Neural cell (in vitro differentiated cells): Measurements from ENCODE around the gene TMEM17. TPM values are rescaled to one million over a fixed set of nuclear protein-coding genes. Genes with fewer than 3 reads are reported as not detected.

Experiments
- H2AFZ ChIP-seq: fragments of 200-600, 300-800 bp; sonication (generic), shearing (Covaris generic); 2 replicates; pipeline ENCODE4 v1.6.0; 2014; ENCODE audit warnings: low read depth, mild to moderate bottlenecking, antibody characterized with exemption, low read length, moderate library complexity
- H3F3A ChIP-seq: fragments of 200-600 bp; shearing (Covaris generic); 2 replicates; pipeline ENCODE4 v1.6.1; 2016; ENCODE audit warnings: mild to moderate bottlenecking, moderate library complexity, mixed read lengths, antibody characterized with exemption, low read length; ENCODE audit not compliant: insufficient read depth, poor library complexity, severe bottlenecking
- H3K27ac ChIP-seq: fragments of 200-600, 300-800 bp; sonication (generic), shearing (Covaris generic); 2 replicates; pipeline ENCODE4 v1.5.1; 2014; ENCODE audit warnings: mild to moderate bottlenecking, low read length, moderate library complexity
- H3K27me3 ChIP-seq: fragments of 300-800, 200-600 bp; sonication (generic), shearing (Covaris generic); 2 replicates; pipeline ENCODE4 v1.6.0; 2014; ENCODE audit warnings: mild to moderate bottlenecking, low read depth, low read length, moderate library complexity; ENCODE audit not compliant: insufficient read depth
- H3K36me3 ChIP-seq: fragments of 300-800, 200-600 bp; sonication (generic), shearing (Covaris generic); 2 replicates; pipeline ENCODE4 v1.5.1; 2014; ENCODE audit warnings: mild to moderate bottlenecking, antibody characterized with exemption, low read length, moderate library complexity; ENCODE audit not compliant: insufficient read depth
- H3K4me2 ChIP-seq: fragments of 300-800, 200-600 bp; sonication (generic), shearing (Covaris generic); 2 replicates; pipeline ENCODE4 v1.6.0; 2014; ENCODE audit warnings: mild to moderate bottlenecking, low read length
- H3K4me3 ChIP-seq: fragments of 300-800, 200-600 bp; sonication (generic), shearing (Covaris generic); 2 replicates; pipeline ENCODE4 v1.5.1; 2014; ENCODE audit warnings: mild to moderate bottlenecking, low read length, moderate library complexity
- H3K79me2 ChIP-seq: fragments of 200-600 bp; shearing (Covaris generic); replicated peaks from 2 replicates; pipeline ENCODE4 v1.6.0; 2014; ENCODE audit warnings: mild to moderate bottlenecking, low read length, moderate library complexity; ENCODE audit not compliant: insufficient read depth
- H3K9ac ChIP-seq: fragments of 300-800, 200-600 bp; sonication (generic), shearing (Covaris generic); 2 replicates; pipeline ENCODE4 v1.6.1; 2016; ENCODE audit warnings: mild to moderate bottlenecking, low read length, mixed read lengths
- H3K9me2 ChIP-seq: fragments of 200-600 bp; shearing (Covaris generic); 2 replicates; pipeline ENCODE4 v1.6.1; 2016; ENCODE audit warnings: mild to moderate bottlenecking, low read length, mixed read lengths; ENCODE audit not compliant: insufficient read depth
- H3K9me3 ChIP-seq: fragments of 200-600, 300-800 bp; sonication (generic), shearing (Covaris generic); 2 replicates; pipeline ENCODE4 v1.6.1; 2016; ENCODE audit warnings: mild to moderate bottlenecking, mixed run types, low read length, moderate library complexity, mixed read lengths
- H4K20me1 ChIP-seq: fragments of 200-600 bp; shearing (Covaris generic); 2 replicates; pipeline ENCODE4 v1.6.1; 2016; ENCODE audit warnings: mild to moderate bottlenecking, mixed run types; ENCODE audit not compliant: insufficient read depth
- CTCF ChIP-seq: fragments of 450-650 bp; IDR thresholded peaks from 2 replicates; pipeline ENCODE4 v1.5.1; 2014; ENCODE audit warnings: antibody characterized with exemption, mild to moderate bottlenecking, moderate library complexity; ENCODE audit not compliant: poor library complexity, severe bottlenecking
- EP300 ChIP-seq: fragments of 450-650 bp; conservative IDR thresholded peaks from 2 replicates; pipeline ENCODE4 v1.6.1; 2014; ENCODE audit warnings: antibody characterized with exemption, mild to moderate bottlenecking, moderate library complexity; ENCODE audit not compliant: poor library complexity, severe bottlenecking
- EZH2 ChIP-seq: fragments of 200-600, 300-800 bp; shearing (Covaris generic), sonication (generic); IDR thresholded peaks from 2 replicates; pipeline ENCODE4 v1.6.1; 2014; ENCODE audit warnings: antibody characterized with exemption, low read length, borderline replicate concordance, mild to moderate bottlenecking; ENCODE audit not compliant: insufficient read depth, poor library complexity, severe bottlenecking
- MXI1 ChIP-seq: fragments of 450-650 bp; conservative IDR thresholded peaks from 2 replicates; pipeline ENCODE4 v1.6.1; 2014; ENCODE audit warnings: antibody characterized with exemption, mild to moderate bottlenecking; ENCODE audit not compliant: poor library complexity, severe bottlenecking
- POLR2AphosphoS5 ChIP-seq: IDR thresholded peaks from 2 replicates; pipeline ENCODE4 v1.6.1; 2012
- RAD21 ChIP-seq: fragments of 450-650 bp; conservative IDR thresholded peaks from 2 replicates; pipeline ENCODE4 v1.6.1; 2014; ENCODE audit warnings: antibody characterized with exemption, mild to moderate bottlenecking, moderate library complexity
- REST ChIP-seq: IDR thresholded peaks from 2 replicates; pipeline ENCODE4 v1.6.1; 2012; ENCODE audit warnings: borderline replicate concordance
- SMC3 ChIP-seq: fragments of 450-650 bp; conservative IDR thresholded peaks from 2 replicates; pipeline ENCODE4 v1.6.1; 2014; ENCODE audit warnings: antibody characterized with exemption, mild to moderate bottlenecking, moderate library complexity; ENCODE audit not compliant: poor library complexity
- TAF1 ChIP-seq: IDR thresholded peaks from 2 replicates; pipeline ENCODE4 v1.6.1; 2012; ENCODE audit warnings: low read depth
- polyA plus RNA-seq: library from polyadenylated mRNA; depleted of rRNA; stranded (reverse); fragments of >200 nt; gene quantifications from 2 replicates; pipeline ENCODE4 v1.2.3, GENCODE V29; 2014

Gene TMEM17
- polyA plus RNA-seq, 1 donor from 2014 or later: 8.6 TPM

GRCh38 chr2:62457556-62457955 is 48.4 kb downstream of the TMEM17 start:
- Histone ChIP-seq H3K4me3 (peak overlapping the region; percentile 71), H2AFZ (peak overlapping the region; percentile 80), H3K27ac (no peak overlapping the region), H3K79me2 (no peaks in the 10 kb centered on the region), H3K4me2 (no peak overlapping the region), H3K36me3 (no peaks in the 10 kb centered on the region), H3K9me3 (no peaks in the 10 kb centered on the region), H4K20me1 (no peaks in the 10 kb centered on the region), H3K9ac (no peak overlapping the region), H3F3A (no peaks in the 10 kb centered on the region), H3K9me2 (no peaks in the 10 kb centered on the region), H3K27me3 (no peaks in the 10 kb centered on the region)
- no peak for TF ChIP-seq EP300
- TF ChIP-seq RAD21: no peak
- no peak for TF ChIP-seq TAF1
- no peak for TF ChIP-seq MXI1
- no peak for TF ChIP-seq EZH2
- TF ChIP-seq CTCF: no peak
- TF ChIP-seq REST: no peak

- no peaks in the 10 kb centered on the region for H3K79me2 ChIP-seq
- H3K9ac ChIP-seq: peak overlapping the region; percentile 59
- peak overlapping the region; percentile 80 for H2AFZ ChIP-seq
- H3K4me3 ChIP-seq: peak overlapping the region; percentile 71
- peak overlapping the region; percentile 57 for H3K4me2 ChIP-seq
- TF ChIP-seq MXI1: no peak
- peak; percentile 99 for TF ChIP-seq CTCF
- peak; percentile 99 for TF ChIP-seq RAD21
- no peak for TF ChIP-seq TAF1
- TF ChIP-seq EZH2: no peak
- peak; percentile 99 for TF ChIP-seq SMC3
- TF ChIP-seq EP300: peak; percentile 22
- TF ChIP-seq REST: no peak
- no peak for TF ChIP-seq POLR2AphosphoS5
- H3K36me3 ChIP-seq: no peaks in the 10 kb centered on the region
- no peaks in the 10 kb centered on the region for H3K27me3 ChIP-seq
- H3F3A ChIP-seq: no peaks in the 10 kb centered on the region
- no peak overlapping the region for H3K27ac ChIP-seq
- H3K9me3 ChIP-seq: no peaks in the 10 kb centered on the region
- no peaks in the 10 kb centered on the region for H4K20me1 ChIP-seq
- H3K9me2 ChIP-seq: no peaks in the 10 kb centered on the region
Measured at GRCh38 chr2:62456721-62457539, 49.1 kb downstream of the TMEM17 start.
